Spleen (tissue), 11 donors: ENCODE results near the gene KRT7. TPM values are rescaled to one million over a fixed set of nuclear protein-coding genes. Genes with fewer than 3 reads are reported as not detected.

ENCODE experiments used
- DNase-seq: peaks from one replicate; pipeline ENCODE4 v3.0.0-alpha.2; 2020
- H3K27ac ChIP-seq, 8 donors: fragments of 200-600 bp; sonication (generic) in 7 of 8; 1 replicate in 4 of 8; 2 replicates in 4 of 8; pipeline versions ENCODE4 v1.5.0 to v1.8.0; 2016 to 2021; ENCODE audit warnings: inconsistent platforms in 4 of 8, mild to moderate bottlenecking in 4 of 8, moderate library complexity in 1 of 8
- H3K27me3 ChIP-seq, 7 donors: fragments of 200-600 bp; sonication (generic) in 6 of 7; replicated peaks in 1 of 7; 1 replicate in 4 of 7; 2 replicates in 3 of 7; pipeline versions ENCODE4 v1.5.0 to v1.8.0; 2016 to 2021; ENCODE audit warnings: inconsistent platforms in 3 of 7, mild to moderate bottlenecking in 1 of 7
- H3K36me3 ChIP-seq, 6 donors: fragments of 200-600 bp; sonication (generic) in 5 of 6; 1 replicate in 4 of 6; 2 replicates in 2 of 6; pipeline versions ENCODE4 v1.5.0 to v1.8.0; 2016 to 2021; ENCODE audit warnings: inconsistent platforms in 2 of 6
- H3K4me1 ChIP-seq, 6 donors: fragments of 200-600 bp; sonication (generic) in 5 of 6; 1 replicate in 3 of 6; 2 replicates in 3 of 6; pipeline versions ENCODE4 v1.5.0 to v1.8.0; 2016 to 2021; ENCODE audit warnings: inconsistent platforms in 3 of 6
- H3K4me3 ChIP-seq, 8 donors: fragments of 200-600 bp; sonication (generic) in 7 of 8; 1 replicate in 4 of 8; 2 replicates in 4 of 8; pipeline versions ENCODE4 v1.5.0 to v1.8.0; 2016 to 2021; ENCODE audit warnings: inconsistent platforms in 4 of 8, mild to moderate bottlenecking in 4 of 8, moderate library complexity in 2 of 8
- H3K9me3 ChIP-seq, 8 donors: fragments of 200-600 bp; sonication (generic) in 7 of 8; 1 replicate in 4 of 8; 2 replicates in 4 of 8; pipeline versions ENCODE4 v1.5.0 to v1.8.0; 2016 to 2021; ENCODE audit warnings: inconsistent platforms in 4 of 8
- POLR2A ChIP-seq, 3 donors: fragments of 450-650 bp; IDR thresholded peaks; one replicate each; pipeline ENCODE4 v1.5.1; 2017; ENCODE audit warnings: antibody characterized with exemption in 3 of 3, mild to moderate bottlenecking in 1 of 3
- POLR2AphosphoS5 ChIP-seq, 3 donors: sonication (generic); formaldehyde crosslinking; IDR thresholded peaks; one replicate each; pipeline ENCODE4 v1.5.1; 2017; ENCODE audit warnings: antibody characterized with exemption in 3 of 3
- WGBS, 5 donors: extraction: QIAGEN DNeasy Blood & Tissue Kit in 3 of 5; methylation state at CpG; one replicate each; pipeline versions ENCODE4 v1.1.5 to v1.1.7; 2013 to 2018; 5-methylcytosine and 5-hydroxymethylcytosine counted together
- intact Hi-C: fragments of 100-400 bp; cut with DNase I; formaldehyde crosslinking; loops from one replicate; pipeline ENCODE4 v1.15.0; 2023; ENCODE audit warnings: low total_unique reads
- polyA plus RNA-seq, 3 donors: library from polyadenylated mRNA; stranded (reverse); fragments of 200-250 nt; gene quantifications; one replicate each; pipeline ENCODE4 v1.2.1, GENCODE V29; 2013
- total RNA-seq, 7 donors: library from RNA; depleted of rRNA in 3 of 7; stranded (reverse); fragments of >200 nt in 3 of 7; fragmentation: NEBNext Ultra II Directional in 4 of 7; extraction: Animal tissue kit (Norgen Biotek cat#: 25700) in 4 of 7; gene quantifications; one replicate each; pipeline versions ENCODE4 v1.1.0 to v1.2.1, GENCODE V29; 2016 to 2021
- TF ChIP-seq, protein P1 (sequence below), 11 experiments: fragments of 200-600 bp in 7 of 11; fragments of 450-650 bp in 4 of 11; sonication (generic) in 4 of 11; IDR thresholded peaks in 8 of 11; conservative IDR thresholded peaks in 3 of 11; 1 replicate in 7 of 11; 2 replicates in 4 of 11; pipeline versions ENCODE4 v1.4.0 to v1.8.0; 2016 to 2021; ENCODE audit warnings: antibody characterized with exemption in 11 of 11, inconsistent platforms in 4 of 11, mild to moderate bottlenecking in 1 of 11
- donor health status: healthy with polysubstance abuse.
- donor health status: DM: no; HTN: no; CAD: no; lungs with moderate emphysema.
- donor health status: DM: no; HTN: no; CAD: no.
- donor health status: Bipolar disorder and iron deficiency.
- donor health status: healthy.
- donor health status: DM: no; HTN: no; CAD: no.
- donor health status: DM: yes; HTN: yes; CAD: no.

The KRT7 gene
- total and polyA plus RNA-seq, 10 donors = 0.73 to 1.9 (median 1.2) TPM; not detected in 3

DNA sequence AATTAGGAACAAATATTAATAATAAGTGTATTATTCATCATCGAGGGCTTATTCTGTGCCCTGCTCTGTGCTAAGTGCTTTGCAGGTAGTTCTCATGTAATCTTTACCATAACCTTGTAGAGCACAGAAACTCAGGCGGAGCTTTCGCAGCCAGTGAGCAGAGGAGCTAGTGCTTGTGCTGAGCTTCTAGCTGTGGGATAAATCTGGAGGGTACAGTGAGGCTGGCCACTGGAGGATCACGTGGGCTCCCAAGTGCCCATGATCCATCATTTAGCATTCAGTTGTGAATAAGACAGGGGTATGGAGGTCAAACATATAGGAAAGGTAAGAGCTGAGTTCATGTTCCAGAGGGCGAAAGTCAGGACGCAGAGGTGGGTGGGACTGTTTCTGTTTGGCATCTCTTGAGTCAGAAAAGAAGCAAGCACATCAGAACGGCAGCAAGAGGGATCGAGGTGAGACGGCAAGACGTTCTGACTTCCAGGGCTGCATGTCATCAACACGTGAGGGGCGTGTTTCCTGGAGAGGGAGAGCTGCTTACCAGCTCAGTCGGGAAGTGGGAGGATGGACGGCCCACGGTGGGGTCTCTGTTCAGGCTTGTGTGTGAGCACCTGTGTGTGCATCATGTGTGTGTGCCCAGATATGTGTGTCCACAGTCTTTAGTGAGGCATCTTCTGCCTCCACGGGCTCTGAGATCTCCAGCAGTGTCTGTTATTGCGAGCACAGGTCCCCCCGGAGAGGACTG lies 24.4 kb upstream of the KRT7 start:
- TF ChIP-seq POLR2AphosphoS5 (IDR thresholded peaks at IDR 0.05) (no peak), POLR2A (IDR thresholded peaks at IDR 0.05) (no peak)
- TF ChIP-seq, protein P1, sequence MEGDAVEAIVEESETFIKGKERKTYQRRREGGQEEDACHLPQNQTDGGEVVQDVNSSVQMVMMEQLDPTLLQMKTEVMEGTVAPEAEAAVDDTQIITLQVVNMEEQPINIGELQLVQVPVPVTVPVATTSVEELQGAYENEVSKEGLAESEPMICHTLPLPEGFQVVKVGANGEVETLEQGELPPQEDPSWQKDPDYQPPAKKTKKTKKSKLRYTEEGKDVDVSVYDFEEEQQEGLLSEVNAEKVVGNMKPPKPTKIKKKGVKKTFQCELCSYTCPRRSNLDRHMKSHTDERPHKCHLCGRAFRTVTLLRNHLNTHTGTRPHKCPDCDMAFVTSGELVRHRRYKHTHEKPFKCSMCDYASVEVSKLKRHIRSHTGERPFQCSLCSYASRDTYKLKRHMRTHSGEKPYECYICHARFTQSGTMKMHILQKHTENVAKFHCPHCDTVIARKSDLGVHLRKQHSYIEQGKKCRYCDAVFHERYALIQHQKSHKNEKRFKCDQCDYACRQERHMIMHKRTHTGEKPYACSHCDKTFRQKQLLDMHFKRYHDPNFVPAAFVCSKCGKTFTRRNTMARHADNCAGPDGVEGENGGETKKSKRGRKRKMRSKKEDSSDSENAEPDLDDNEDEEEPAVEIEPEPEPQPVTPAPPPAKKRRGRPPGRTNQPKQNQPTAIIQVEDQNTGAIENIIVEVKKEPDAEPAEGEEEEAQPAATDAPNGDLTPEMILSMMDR (IDR thresholded peaks at IDR 0.05 in 8 of 11, conservative IDR thresholded peaks at IDR 0.05 in 3 of 11) = no peak
- no peak overlapping the region for H3K4me3 ChIP-seq
- WGBS, 5 donors = 70 to 79% (median 71%) methylated on average over 18 of the region's 18 CpGs
- intact Hi-C loops = no loop called here
- H3K27ac ChIP-seq = no peak overlapping the region
- H3K4me1 ChIP-seq = peaks cover 0 to 34% (median 16%) of the 10 kb centered on the region in 6 donors
- peaks cover 0 to 23% (median 0%) of the 10 kb centered on the region in 7 donors for H3K27me3 ChIP-seq
- H3K9me3 ChIP-seq = no peaks in the 10 kb centered on the region
- H3K36me3 ChIP-seq = no peaks in the 10 kb centered on the region
- DNase-seq = peak; percentile 48

GRCh38 chr12:52209321-52209720 lies 23.7 kb upstream of the KRT7 start:
- Histone ChIP-seq H3K27ac (no peak overlapping the region), H3K4me3 (no peak overlapping the region), H3K4me1 (peaks cover 0 to 30% (median 13%) of the 10 kb centered on the region in 6 donors), H3K9me3 (no peaks in the 10 kb centered on the region), H3K36me3 (no peaks in the 10 kb centered on the region), H3K27me3 (peaks cover 0 to 23% (median 0%) of the 10 kb centered on the region in 7 donors)
- 80 to 91% (median 83%) methylated on average over 8 of the region's 8 CpGs for WGBS, 5 donors
- TF ChIP-seq, protein P1 (IDR thresholded peaks at IDR 0.05 in 8 of 11, conservative IDR thresholded peaks at IDR 0.05 in 3 of 11) = no peak
- no peak for TF ChIP-seq POLR2AphosphoS5 (IDR thresholded peaks at IDR 0.05)
- intact Hi-C loops = no loop called here
- DNase-seq = peak; percentile 36

- Histone ChIP-seq H3K27ac (no peak overlapping the region), H3K4me3 (no peak overlapping the region), H3K36me3 (no peaks in the 10 kb centered on the region), H3K27me3 (peaks cover 0 to 29% (median 0%) of the 10 kb centered on the region in 7 donors), H3K9me3 (no peaks in the 10 kb centered on the region), H3K4me1 (peaks cover 0 to 30% (median 13%) of the 10 kb centered on the region in 6 donors)
- intact Hi-C loops = no loop called here
- WGBS, 5 donors = 75 to 89% (median 78%) methylated on average over 7 of the region's 7 CpGs
- DNase-seq = peak; percentile 41
- TF ChIP-seq POLR2AphosphoS5 (IDR thresholded peaks at IDR 0.05) = peak in 2 of 3 donors; percentile 37
- TF ChIP-seq, protein P1 (IDR thresholded peaks at IDR 0.05 in 8 of 11, conservative IDR thresholded peaks at IDR 0.05 in 3 of 11) = no peak
Measured at GRCh38 chr12:52210186-52210924, 22.7 kb upstream of the KRT7 start.
